ENCODE data around the gene SH3GL2.

SH3GL2 gene

DNA sequence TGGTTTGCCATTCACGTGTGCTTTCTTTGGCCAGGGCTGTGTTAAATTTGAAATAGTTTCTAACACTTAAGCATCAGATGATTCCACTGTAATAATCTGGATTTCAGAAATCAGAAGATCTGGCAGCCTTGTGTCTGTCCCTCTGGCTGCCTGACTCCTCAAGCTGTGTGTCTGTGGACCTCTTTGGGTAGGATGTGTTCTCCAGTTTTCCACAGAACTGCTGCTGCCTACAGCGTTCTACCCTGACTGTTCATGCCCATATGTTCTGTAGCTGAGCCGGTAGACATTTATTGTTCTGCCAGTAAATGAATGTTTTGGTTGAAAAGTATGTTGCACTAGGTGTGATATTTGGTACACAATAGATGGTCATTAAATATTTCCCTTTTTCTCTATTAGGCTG, 81.3 kb downstream of the SH3GL2 start:
- no peak for DNase-seq (ENCODE audit: low spot score)

DNA sequence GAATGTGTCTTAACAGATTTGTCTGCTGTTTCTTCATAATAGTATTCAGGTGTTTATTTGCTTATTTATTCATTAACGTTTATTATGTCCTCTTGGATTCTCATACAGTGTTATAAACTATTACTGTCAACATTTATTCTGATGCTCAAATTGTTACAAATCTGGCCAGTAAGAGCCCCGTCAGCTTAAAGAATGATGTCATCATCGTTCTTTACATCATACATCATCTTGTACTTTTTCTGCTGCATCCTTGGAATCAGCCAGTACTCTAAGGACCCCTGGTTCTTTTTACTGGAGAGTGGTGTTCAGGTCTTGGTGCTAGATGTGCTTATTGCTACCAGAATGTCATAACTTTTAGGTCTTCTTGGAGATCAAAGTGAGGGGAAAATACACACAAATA, 86.6 kb downstream of the SH3GL2 start:
- no peak for DNase-seq (ENCODE audit: low spot score)

DNA sequence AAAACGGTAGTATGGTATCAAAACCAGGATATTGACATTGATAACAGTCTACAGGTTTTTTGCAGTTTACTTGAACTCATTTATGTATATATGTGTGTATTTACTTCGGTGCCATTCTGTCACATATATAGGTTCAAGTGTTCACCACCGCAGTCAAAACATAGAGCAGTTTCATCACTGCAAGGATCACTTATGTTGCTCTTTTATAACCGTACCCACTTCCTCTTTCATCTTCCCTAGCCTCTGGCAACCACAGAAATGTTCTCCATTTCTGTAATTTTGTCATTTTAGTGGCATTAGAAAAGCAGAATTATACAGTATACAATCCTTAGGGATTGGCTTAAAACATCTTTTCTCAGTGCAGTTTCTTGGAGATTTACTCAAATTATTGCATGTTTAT, 90.3 kb downstream of the SH3GL2 start:
- no peak for DNase-seq (ENCODE audit: low spot score)

DNA sequence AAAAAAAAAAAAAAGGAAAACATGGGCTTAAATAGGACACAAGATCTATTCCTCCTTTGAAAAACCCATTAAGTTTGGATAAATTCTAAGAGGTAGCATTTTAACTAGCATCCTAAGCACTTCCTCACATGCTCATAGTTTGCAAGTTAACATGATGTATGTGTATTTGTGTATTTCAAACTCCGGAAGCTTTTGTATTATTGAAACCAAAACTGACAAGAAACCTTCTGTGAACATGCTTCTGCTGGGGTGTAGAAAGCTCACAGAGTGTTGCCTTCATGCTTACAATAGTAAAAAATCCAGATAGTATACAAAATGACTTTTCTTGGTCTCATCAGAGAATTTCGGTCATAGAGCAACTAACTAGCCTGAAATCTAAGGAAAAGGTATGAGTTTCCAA, 103.8 kb downstream of the SH3GL2 start:
- no peak for DNase-seq (ENCODE audit: low spot score)

DNA sequence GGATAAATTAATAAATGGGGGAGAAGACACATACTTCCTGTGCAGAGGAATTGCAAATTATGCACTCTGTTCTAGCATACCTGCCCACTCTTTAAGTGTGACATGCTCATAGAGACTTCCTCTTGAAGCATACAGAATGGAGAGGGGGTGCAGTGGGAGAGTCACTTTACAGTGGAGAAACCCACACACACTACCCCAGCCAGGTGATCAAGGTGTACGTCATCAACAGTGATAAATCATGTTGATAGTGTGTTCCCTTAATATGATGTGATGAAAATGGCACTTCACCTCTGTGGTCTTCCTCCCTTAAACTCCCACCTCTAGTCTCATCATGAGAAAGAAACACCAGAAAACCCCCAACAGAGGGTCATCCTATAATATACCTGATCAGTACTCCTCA, 110.0 kb downstream of the SH3GL2 start:
- no peak for DNase-seq (ENCODE audit: low spot score)

DNA sequence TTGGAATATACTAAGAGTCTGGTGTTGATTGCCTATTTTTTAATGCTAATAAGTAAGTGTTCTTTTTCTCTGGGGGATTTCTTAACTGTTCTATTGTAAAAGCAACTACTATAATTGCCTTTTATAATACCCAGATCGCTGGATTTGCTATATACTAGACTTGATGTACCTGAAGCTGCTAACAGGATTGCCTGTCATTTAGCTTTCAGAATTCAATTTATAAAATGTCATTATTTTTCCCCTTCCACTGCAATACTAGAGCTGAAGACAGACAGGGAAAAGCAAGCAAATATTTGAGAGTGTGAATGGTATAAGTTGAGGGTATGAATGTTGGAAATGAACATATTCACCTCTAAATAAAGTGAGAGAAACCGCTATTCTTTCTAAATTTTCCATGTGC, 115.5 kb downstream of the SH3GL2 start:
- no peak for DNase-seq (ENCODE audit: low spot score)

DNA sequence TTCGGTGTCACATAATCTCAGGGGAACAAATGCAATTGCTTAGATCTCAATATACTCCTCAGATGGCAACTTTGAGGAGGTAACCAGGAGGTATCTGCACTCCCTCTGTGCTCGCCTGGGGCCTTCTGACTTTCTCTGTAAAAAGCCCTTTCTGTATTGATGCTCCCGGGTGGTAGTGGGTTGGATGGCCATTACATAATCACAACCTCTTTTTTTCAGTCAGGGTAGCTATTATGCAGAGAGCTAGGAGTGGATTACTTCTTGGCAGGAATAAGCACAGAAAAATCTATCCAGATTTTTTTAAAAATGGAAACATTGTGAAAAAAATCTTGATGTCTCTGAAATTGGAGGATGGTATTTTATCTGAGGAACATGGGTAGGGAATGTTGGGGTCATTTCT, 116.6 kb downstream of the SH3GL2 start:
- DNase-seq (ENCODE audit: low spot score), result no peak

DNA sequence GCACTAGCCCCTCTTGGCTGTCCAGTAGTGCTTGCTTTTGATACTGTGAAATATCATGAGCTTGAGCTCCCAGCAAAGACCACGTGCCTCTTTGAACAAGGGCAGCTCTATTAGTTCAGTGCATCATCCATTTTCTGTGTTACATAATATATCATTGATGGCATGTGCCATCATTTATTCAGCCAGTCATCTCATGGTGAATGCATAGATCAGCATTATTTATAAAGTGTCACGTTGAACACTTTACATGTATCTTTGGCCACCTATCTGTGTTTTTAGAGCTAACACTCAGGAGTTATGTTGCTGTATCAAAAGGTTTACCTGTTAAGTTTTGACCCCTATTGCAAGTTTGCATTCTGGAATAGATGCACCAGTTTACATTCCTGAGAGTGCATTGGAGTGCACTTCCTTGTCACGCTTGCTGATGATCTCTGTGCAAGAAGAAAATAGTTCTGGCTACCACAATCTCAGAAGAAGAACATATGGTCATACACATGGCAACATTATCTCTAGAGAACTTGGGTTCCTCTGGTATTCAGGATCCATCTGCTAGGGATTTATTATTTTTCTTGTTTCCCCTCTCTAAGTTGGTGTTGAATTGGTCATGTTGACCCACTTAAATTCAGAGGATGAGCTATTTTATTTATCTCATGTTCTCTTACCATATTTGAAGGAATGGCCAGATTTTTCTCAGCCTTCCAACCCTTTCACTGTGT, 120.9 kb downstream of the SH3GL2 start:
- no peak for DNase-seq (ENCODE audit: low spot score)

DNA sequence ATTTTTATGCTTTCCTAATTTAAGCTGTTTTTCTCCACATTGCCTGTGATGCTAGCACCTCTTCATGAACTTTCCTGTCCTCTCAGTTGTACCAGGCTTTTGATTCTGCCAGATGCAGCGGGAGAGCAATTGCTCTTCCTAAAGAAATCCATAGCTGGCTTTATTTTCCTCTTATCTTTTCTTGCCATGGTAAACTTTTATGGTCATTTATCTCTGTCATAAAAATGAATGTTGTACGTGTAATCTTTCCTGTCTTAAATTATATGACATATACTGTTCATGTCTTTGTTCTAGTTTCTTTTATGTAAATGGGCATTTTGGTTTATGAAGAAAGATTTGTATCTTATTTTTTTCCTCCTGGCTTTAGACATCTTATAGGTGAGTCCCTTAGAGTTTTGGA, 127.5 kb downstream of the SH3GL2 start:
- DNase-seq (ENCODE audit: low spot score), result no peak

DNA sequence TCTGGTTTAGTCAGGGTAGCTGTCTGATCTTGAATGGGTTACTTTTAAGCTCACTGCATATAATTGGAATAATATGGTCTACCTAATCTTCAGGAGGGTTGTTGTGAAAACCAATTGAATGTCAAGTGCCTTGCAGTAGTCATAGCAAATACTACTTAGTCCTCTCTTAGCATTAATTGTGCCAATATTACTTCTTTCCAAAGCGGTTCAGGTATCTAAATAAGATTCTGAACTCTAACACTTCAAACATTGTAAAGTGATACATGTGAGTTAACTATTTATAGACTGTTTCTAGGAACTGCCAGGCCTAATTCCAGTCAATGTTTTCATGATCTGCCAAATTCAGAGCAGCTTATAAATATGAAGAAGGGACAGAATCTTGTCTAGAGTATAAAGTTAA, 140.2 kb downstream of the SH3GL2 start:
- no peak for DNase-seq (ENCODE audit: low spot score)

DNA sequence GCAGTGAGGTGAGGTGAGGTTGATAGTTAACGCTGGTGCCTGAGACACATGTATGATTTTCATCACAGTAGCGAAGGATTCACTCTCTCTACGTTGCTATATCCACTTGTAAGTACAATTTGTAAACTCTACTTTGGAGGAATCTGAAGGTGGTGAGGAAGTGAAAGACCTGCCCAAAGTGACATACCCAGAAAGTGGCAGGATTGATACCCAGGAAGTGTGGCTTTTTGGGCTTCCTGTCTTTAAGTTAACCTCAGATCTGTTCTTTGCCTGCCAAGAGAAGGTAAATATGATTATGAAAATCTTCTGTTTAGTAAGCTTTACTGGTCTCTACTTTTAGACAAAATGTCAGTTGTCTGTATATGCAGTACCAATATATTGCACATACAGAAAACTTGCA, 143.1 kb downstream of the SH3GL2 start:
- DNase-seq (ENCODE audit: low spot score), result no peak

DNA sequence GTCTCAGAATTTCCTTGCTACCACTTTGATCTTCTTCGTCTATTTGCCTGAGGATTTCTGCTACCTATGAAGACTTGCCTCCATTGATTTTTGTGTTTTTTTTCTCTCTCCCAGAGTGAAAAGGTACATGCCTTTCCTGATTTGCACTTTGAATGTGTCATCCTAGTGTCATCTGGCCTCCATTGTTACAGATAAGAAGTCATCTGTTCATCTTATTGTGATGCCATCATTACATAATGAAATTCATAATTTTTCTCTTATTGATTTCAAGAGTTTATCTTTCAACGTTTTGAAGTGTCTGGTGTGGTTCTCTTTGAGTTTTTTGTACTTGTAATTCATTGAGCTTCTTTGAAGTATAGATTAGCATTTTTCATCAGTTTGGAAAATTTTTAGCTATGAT, 144.8 kb downstream of the SH3GL2 start:
- no peak for DNase-seq (ENCODE audit: low spot score)

DNA sequence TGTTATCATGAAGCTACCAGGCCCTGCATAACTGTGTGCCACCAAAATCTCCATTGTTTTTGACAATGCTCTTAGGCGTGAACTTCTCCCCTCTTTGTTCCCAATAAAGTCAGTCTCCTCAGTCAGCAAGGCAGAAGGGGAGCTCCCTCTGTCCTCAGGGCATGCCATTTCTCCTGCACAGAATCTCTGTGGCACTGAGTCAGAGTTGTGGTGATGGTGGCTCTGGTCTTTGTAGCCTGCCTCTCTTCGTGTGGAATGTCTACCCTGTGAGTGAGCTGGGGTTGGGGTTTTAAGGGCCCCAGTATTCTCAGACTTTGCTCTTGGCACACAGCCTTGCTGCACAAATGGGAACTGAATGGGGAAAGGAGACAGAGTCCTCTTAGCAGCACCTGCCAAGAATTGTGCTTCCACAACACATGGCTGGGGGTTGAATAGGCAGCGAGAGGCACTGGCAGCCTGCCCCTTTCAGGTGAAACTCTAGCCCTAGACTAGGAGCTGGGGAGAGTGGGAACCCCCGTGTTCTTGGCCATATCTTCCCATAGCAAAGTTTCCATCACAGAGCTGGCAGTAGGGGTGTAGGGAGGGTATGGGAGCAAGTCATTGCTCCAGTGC, 146.6 kb downstream of the SH3GL2 start:
- no peak for DNase-seq (ENCODE audit: low spot score)

DNA sequence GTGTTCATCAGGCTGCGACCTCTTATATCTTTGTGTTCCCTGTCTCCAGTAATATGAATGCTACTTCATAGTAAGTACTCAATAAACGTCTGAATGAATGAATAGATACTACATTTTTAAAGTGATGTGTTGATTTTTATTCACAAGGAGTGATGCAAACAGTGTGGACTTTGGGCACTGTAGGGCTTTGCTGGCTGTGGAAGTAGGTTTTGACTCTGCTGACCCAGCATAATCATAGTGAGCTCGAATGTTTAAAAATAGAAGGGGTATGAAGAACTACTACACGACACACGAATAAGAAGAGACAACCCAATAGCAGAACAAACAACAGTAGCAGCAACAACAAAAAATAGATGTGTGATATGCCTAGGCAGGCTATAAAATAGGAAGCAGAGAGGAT, 147.4 kb downstream of the SH3GL2 start:
- DNase-seq (ENCODE audit: low spot score), result no peak

DNA sequence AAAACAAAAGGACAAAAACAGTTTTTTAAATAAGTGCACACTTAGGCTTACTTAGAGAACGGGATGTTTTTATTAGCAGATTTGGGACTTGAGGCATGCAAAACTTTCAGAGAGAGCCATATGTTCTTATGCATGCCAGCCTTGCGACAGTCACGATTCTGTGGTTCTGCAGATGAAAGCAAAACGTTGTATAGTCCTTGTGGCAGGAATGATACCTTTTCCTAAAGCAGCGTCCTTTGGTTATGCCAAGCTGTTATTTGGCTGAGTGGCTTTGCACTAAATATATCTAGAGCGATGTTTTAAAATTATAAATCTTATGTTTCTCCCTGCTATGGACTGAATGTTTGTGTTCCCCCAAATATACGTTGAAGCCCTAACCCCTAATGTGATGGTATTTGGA, 152.0 kb downstream of the SH3GL2 start:
- DNase-seq (ENCODE audit: low spot score), result no peak

DNA sequence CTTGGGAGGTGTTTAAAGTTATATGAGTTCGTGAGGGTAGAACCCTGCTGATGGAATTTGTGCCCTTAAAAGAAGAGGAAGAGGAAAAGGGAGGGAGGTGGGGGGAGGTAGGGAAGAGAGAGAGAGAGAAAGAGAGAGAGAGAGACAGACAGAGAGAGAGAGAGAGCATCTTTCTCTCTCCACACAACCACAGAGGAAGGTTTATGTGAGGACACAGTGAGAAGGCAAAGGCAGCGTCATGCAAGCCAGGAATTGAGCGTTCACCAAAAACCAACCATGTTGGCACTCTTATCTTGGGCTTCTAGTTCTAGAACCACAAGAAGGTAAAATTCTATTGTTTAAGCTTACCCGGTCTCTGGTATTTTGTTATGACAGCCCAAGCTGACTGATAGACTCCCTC, 152.4 kb downstream of the SH3GL2 start:
- no peak for DNase-seq (ENCODE audit: low spot score)

DNA sequence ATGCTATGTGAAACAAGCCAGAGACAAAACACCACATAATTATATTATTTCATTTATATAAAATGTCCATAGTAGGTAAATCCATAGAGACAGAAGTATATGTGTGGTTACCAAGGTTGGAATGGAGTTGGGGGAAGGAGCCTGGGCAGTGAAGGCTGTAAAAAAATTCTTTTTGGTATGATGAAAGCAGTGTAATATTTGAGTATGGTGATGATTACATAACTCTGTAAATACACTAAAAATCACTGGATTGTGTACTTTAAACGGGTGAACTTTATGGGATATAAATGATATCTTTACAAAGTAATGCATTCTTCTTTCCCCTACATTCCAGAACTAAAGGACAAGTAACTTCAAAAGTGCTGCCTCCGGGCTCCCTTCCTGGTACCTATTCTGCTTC, 155.8 kb downstream of the SH3GL2 start:
- DNase-seq (ENCODE audit: low spot score), result no peak

DNA sequence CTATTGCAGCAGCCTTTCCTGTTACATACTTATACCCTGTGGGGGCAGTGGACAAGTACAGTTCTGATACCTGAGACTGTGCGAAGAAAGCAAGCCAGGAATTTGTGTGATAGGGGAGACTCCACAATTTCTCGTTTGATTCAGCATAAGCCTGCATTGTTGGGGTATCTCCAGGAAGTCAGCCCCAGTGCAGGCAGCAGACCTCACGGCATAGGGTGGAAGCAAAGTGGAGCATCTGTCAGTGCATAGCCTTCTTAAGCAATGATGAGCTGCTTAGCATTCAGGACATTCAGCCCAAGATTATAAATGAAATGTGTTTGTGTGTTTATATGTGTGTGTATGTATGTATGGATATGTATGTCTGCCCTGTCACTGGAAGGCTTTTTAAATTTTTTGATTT, 157.0 kb downstream of the SH3GL2 start:
- DNase-seq (ENCODE audit: low spot score), result no peak

DNA sequence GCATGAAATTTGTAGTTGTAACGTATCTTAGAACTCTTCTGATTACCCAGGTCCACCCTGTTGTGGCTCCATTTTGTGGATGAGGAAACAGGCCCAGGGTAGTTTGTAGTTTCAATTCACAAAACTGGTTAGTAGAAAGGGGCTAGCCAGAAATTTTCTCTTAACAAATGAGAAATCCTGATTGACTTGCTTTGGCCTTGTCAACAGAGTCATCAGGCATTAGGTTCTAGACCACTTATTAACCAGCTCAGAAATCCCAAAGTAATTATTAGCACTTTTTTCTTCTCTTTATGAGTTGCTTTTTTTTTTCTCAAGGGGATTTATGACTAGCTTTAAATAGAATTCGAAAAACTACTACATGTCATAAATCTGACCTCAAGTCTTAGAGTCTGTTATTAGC, 160.2 kb downstream of the SH3GL2 start:
- DNase-seq (ENCODE audit: low spot score), result no peak

DNA sequence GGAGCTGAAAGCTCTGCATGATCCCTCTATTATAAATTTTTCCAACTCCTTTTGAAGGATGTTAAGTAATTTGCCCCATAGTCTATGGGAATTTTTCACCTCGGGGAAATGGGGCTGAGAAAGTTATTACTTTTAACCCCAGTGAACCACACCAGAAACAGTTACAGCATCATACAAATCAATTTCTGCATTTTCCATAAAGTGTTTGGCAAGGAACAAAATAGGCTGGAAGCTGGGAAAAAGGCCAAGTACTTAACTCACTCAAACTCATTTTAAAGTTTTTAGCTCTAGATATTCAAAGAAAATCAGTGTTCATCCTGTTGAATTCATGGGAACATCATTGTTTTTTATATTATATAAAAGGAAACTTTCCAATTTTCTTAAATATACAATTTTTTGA, 160.9 kb downstream of the SH3GL2 start:
- DNase-seq (ENCODE audit: low spot score), result no peak

DNA sequence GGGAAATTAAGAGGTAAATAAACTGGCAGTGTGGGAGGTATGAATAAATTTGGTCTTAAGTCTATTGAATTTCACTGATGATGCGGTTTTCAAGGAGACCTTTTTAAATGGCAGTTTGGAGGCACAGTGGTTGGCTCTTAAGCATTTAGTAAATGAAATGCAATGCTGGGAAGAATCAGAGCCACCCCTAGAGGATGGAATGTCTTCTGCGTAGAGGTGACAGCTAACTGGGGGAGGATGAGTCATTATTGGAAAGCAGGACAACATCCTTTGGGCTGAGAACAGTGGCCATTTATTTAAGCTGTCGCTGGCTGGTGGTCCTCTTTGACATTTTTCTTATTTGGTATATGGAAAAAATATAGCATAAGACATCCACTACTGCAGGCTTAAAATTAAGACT, 163.2 kb downstream of the SH3GL2 start:
- no peak for DNase-seq (ENCODE audit: low spot score)

DNA sequence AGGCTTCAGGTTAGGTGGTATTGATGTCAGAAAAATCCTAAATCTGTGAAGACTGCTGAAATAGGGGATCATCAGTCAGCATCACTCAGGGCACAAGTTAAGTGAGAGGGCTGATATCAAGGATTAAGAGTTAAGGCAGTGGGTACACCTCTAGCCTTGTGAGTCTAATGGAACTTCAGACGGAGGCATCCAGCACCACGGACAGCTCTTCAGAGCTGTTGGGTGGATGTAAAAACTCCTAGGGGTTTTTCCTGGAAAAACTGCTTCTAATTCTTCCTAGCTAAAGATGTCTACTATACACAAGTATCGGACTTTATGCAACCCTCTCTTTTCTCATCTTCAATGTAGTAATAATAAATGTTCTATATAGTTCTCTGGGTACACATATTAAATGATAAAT, 165.9 kb downstream of the SH3GL2 start:
- DNase-seq (ENCODE audit: low spot score), result peak; percentile 54

DNA sequence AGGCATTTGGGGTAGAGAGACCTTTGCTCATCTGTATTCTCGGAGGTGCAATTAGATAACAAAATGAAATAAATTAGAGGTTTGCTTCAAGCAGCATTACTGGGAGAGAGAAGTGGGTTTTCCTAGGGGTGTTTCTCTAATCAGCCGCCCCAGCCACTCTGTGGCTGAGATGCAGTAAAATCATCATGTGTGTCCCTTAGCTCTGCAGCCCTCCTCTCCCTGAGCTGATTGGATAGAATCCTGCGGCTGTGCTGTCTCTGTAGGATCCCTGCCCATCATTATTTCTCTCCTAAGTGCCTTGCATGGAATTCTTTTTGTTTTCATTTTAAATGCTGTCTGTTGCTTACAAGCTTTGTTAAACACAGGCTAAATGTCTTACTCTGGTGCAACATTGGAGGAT, 171.4 kb downstream of the SH3GL2 start:
- no peak for DNase-seq (ENCODE audit: low spot score)

DNA sequence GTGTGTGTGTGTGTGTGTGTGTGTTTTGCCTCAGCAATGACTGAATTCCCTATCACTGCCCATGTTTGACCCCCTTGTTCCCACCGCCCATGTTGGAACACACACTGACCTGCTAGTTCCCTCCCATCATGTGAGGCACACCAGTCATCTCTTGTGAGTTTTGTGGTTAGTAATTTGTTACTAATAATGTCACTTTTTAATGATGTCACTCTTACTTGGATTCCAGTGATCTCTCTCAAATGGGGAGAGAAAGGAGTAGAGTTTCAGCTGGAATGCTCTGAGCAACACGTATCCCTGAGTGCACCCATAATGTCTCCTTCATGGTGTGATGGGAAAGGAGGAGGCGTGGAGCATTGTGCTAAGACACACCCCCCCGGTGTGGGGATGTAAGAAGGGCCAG, 172.6 kb downstream of the SH3GL2 start:
- DNase-seq (ENCODE audit: low spot score), result no peak

Data from ecto neural progenitor cell (in vitro differentiated cells).